Activated CD8-positive, alpha-beta memory T cell treated with anti-CD3 and anti-CD28 coated beads, Interleukin-2, amount 50 U/mL, for 1 hour (primary cell): ENCODE results near the gene PLPPR3.

ENCODE experiments used
- DNase-seq: peaks from one replicate; pipeline ENCODE4 v3.0.0-alpha.2; 2020; ENCODE audit errors: extremely low read depth

The PLPPR3 gene

DNA sequence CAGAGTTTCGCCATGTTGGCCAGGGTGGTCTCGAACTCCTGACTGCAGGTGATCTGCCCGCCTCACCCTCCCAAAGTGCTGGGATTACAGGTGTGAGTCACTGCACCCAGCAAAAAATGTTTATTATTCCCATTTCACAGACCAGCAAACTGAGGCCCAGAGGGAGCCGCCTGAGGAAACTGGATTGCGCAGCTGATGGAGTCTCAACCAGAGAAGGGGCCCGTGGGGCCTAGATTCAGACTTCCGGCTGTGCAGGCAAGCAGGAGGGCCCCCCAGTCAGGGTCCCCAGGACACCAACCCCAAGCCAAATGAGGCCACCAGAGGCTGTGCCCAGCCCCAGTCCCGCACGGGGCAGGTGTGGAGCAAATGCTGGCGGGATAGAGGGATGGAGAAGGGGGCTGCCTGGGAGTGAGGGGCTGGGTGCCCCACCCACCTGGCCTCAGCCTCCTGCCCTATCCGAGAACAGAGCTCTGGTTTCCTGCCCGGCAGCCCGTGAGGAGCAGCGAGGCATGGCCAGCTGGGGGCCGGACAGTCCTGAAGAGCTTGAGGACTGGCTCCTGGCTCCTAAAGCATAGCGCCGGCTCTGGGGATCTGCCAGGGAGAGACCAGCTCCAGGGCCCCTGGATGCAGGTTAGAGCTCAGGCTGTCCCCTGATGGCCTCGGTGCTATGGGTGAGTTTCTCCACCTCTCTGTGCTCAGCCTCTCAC lies 48.9 kb downstream of the PLPPR3 start:
- DNase-seq = no peak

DNA sequence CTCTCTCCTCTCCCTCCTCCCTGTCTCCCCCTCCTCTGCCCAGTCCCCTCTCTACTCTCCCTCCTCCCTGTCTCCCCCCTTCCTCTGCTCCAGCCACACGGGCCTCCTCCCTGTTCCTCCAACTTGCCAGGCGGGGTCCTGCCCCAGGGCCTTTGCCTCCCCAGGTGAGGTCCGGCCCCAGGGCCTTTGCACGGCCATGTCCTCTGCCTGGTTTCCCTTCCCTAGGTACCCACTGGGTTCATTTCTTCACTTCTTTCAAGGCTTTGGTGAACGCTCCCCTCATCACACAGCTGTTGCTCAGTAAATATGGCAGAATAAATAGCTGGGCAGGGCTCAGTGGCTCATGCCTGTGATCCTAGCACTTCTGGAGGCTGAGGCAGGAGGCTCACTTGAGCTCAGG lies 49.7 kb downstream of the PLPPR3 start:
- DNase-seq = no peak

DNA sequence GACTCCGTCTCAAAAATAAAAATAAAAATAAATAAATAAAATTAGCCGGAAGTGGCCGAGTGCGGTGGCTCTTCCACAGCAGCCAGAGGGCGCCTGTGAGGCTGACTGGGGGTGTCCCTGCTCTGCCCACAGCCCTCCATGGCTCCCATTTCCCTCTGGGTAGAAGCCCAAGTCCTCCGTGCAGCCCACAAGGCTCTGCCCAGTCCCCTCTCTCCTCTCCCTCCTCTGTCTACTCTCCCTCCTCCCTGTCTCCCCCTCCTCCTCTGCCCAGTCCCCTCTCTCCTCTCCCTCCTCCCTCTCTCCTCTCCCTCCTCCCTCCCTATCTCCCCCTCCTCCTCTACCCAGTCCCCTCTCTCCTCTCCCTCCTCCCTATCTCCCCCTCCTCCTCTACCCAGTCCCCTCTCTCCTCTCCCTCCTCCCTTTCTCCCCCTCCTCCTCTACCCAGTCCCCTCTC lies 50.4 kb downstream of the PLPPR3 start:
- DNase-seq = no peak

DNA sequence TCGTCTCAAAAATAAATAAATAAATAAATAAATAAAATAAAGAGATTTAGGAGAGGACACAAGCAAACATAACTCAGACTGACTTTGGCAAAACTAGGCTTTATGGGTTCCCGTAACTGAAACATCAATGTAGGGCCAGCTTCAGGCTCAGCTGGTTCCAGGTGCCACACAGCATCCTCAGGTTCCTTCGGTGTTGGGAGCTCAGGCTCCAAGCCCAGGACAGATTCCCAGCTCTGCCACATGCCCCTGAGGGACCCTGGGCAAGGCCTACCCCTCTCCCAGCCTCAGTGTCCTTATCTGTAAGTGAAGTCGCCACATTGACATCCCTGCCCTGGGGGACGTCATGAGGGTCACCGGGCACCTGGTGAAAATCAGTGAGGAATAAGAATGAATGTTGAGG lies 52.1 kb downstream of the PLPPR3 start:
- no peak for DNase-seq

DNA sequence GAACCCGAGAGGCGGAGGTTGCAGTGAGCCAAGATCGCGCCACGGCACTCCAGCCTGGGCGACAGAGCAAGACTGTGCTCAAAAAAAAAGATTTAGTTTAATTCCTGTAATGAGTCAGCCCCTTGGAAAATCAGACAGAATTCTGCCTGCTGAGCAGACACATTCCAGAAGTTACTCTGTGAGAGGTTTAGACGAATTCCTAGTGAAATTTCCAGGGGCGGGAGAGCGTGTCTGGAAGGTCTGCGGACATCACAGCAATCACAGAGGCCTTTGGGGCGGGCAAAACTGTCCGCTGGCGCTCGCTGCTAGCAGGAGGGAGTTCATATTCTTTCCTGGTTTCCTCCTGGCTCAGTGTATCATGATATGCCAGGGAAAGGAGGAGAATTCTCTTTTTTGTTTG lies 53.3 kb downstream of the PLPPR3 start:
- DNase-seq = no peak

DNA sequence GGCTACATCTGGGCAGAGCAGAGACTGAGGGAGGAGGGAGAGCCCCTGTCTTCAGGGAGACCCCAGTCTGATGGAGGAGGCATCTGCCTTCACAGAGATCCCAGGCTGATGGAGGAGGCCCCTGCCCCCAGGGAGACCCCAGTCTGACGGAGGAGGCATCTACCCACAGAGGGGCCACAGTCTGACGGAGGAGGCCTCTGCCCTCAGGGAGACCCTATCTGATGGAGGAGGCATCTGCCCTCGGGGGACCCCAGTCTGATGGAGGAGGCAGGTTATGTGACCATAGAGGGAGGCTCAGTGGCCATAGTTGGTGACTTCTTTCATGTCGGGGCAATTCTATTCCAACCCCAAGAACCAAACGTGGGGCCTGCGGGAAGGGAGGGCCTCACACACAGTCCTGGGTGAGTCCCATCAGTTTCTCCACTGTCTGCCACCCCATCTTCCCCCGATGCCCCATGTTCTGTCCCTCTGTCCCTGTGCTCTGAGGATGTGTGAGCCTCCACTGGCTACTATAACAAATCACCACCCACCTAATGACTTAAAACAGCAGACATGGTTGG lies 56.5 kb downstream of the PLPPR3 start:
- DNase-seq = no peak

DNA sequence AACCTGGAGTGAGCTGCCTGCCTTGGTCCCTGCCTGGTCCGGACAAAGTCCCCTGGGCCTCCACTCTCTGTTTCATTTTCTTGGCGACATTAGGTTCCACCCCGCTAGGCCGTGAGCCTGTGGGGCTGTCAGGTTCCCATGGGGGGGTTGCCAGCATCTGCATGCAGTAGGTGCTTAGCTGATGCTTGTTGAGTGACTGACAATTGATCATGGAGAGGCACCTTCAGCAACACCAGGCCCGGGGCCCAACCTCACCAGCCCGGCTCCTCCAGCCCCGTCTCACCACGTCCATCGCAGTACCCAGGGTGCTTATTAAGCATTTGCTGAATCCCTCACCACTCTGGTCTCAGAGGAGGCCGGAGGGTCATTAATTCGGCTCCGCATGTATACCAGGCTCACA lies 57.5 kb downstream of the PLPPR3 start:
- no peak for DNase-seq

DNA sequence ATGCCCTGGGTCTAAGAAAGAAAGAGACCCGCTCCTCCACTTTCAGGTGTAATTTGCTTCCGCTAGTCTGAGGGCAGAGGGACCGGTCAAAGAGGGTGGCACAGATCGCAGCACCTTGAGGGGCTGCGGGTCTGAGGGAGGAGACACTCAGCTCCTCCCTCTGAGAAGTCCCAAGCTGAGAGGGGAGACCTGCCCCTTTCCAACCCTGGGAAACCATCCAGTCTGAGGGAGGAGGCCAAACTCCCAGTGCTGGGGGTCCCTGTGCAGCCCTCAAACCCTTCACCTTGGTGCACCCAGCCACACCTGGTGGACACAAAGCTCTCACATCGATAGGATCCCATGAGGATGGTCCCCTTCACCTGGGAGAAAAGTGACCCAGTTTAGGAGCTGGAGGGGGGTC lies 57.9 kb downstream of the PLPPR3 start:
- no peak for DNase-seq

DNA sequence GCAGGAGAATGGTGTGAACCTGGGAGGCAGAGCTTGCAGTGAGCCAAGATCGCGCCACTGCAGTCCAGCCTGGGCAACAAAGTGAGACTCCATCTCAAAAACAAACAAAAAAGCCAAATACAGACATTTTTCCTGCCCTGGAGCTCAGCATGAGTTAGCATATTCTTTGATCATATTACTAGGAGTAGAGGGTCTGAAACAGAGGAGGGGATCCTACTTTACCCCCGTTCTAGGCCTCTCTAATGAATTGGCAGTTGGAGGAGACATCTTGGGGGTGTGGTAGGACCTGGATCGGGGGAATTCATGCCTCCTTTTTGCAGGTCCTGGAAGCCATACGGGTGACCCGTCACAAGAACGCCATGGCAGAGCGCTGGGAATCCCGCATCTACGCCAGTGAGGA lies 58.6 kb downstream of the PLPPR3 start:
- no peak for DNase-seq
